Endothelial cell of umbilical vein (primary cell): ENCODE results near the gene CDK5. TPM values are rescaled to one million over a fixed set of nuclear protein-coding genes. Genes with fewer than 3 reads are reported as not detected.

Experiments
- BruUV-seq: library from RNA; stranded (reverse); fragments of 400-500 nt; replicated peaks from 2 replicates; lab custom pipeline; 2021; lab: Mats Ljungman, UMichigan
- CTCF ChIA-PET: fragments of 300-600, 350-600 bp; sonication (Branson Sonifier 250); formaldehyde crosslinking; loops from one replicate; lab custom pipeline; 2021; ENCODE audit warnings: antibody characterized with exemption, inconsistent platforms; lab: Charles Lee
- POLR2A ChIA-PET: fragments of 300-600, 350-600 bp; sonication (Branson Sonifier 250); formaldehyde crosslinking; loops from one replicate; lab custom pipeline; 2021; ENCODE audit warnings: antibody characterized with exemption, inconsistent platforms; lab: Charles Lee
- DNase-seq: peaks from one replicate; pipeline ENCODE4 v3.0.0-alpha.2; 2011; ENCODE audit warnings: low read depth, low spot score
- FAIRE-seq: peaks from 2 replicates; lab custom pipeline; 2011; peaks lifted over from hg19 to GRCh38; lab: Jason Lieb, UNC
- H2AFZ ChIP-seq: 2 replicates; pipeline ENCODE4 v1.6.0; 2012; ENCODE audit warnings: low read depth, low read length, control low read depth, inconsistent platforms
- H3K27ac ChIP-seq: 2 replicates; pipeline ENCODE4 v1.5.1; 2011; ENCODE audit warnings: low read depth, mild to moderate bottlenecking, control low read depth, low read length, moderate library complexity; ENCODE audit not compliant: insufficient read depth
- H3K27me3 ChIP-seq, 2 experiments: 2 replicates each; pipeline versions ENCODE4 v1.6.0 to v1.6.1; 2011; ENCODE audit warnings: low read length in 2 of 2, mixed read lengths in 1 of 2; ENCODE audit not compliant: control insufficient read depth in 2 of 2, insufficient read depth in 2 of 2
- H3K36me3 ChIP-seq, 2 experiments: 2 replicates in 1 of 2; 3 replicates in 1 of 2; pipeline ENCODE4 v1.5.1; 2011; ENCODE audit warnings: low read length in 2 of 2, mild to moderate bottlenecking in 1 of 2, moderate library complexity in 1 of 2; ENCODE audit not compliant: control insufficient read depth in 2 of 2, insufficient read depth in 2 of 2; ENCODE audit errors: extremely low read depth in 1 of 2
- H3K4me1 ChIP-seq: 3 replicates; pipeline ENCODE4 v1.5.1; 2011; ENCODE audit warnings: mild to moderate bottlenecking, low read length; ENCODE audit not compliant: control insufficient read depth, insufficient read depth; ENCODE audit errors: extremely low read depth
- H3K4me2 ChIP-seq: 2 replicates; pipeline ENCODE4 v1.6.1; 2011; ENCODE audit warnings: low read length, control low read depth, mixed read lengths; ENCODE audit not compliant: insufficient read depth
- H3K4me3 ChIP-seq, 3 experiments: fragments of 200-600 bp in 1 of 3; sonication (generic), shearing (Covaris generic) in 1 of 3; replicated peaks in 1 of 3; 2 replicates each; pipeline ENCODE4 v1.5.1; 2011 to 2016; ENCODE audit warnings: control low read depth in 3 of 3, low read length in 3 of 3, mild to moderate bottlenecking in 2 of 3, inconsistent platforms in 1 of 3, low read depth in 1 of 3, moderate library complexity in 1 of 3; ENCODE audit not compliant: insufficient read depth in 1 of 3
- H3K79me2 ChIP-seq: 2 replicates; pipeline ENCODE4 v1.6.0; 2012; ENCODE audit warnings: low read length, inconsistent platforms; ENCODE audit not compliant: control insufficient read depth, insufficient read depth
- H3K9ac ChIP-seq: replicated peaks from 2 replicates; pipeline ENCODE3; 2011; ENCODE audit warnings: low read length, control low read depth; ENCODE audit not compliant: insufficient read depth; ENCODE audit errors: extremely low read depth
- H3K9me1 ChIP-seq: replicated peaks from 3 replicates; pipeline ENCODE4 v1.6.0; 2011; ENCODE audit warnings: mild to moderate bottlenecking, low read length; ENCODE audit not compliant: control insufficient read depth, insufficient read depth; ENCODE audit errors: extremely low read depth
- H3K9me3 ChIP-seq: replicated peaks from 2 replicates; pipeline ENCODE4 v1.5.1; 2012; ENCODE audit warnings: low read length, inconsistent platforms; ENCODE audit not compliant: control insufficient read depth, insufficient read depth
- H4K20me1 ChIP-seq: replicated peaks from 2 replicates; pipeline ENCODE3; 2011; ENCODE audit warnings: mild to moderate bottlenecking, low read length; ENCODE audit not compliant: control insufficient read depth, insufficient read depth; ENCODE audit errors: extremely low read depth
- CTCF ChIP-seq, 2 donors: IDR thresholded peaks; 1 replicate in 1 of 2; 2 replicates in 1 of 2; pipeline ENCODE4 v1.5.1; 2011; ENCODE audit warnings: low read length in 2 of 2, mild to moderate bottlenecking in 2 of 2, moderate library complexity in 2 of 2, control low read depth in 1 of 2, inconsistent platforms in 1 of 2, low read depth in 1 of 2; ENCODE audit not compliant: insufficient read depth in 1 of 2; ENCODE audit errors: extremely low read depth in 1 of 2
- EZH2 ChIP-seq: IDR thresholded peaks from 2 replicates; pipeline ENCODE4 v1.6.1; 2012; ENCODE audit warnings: borderline replicate concordance, low read depth, mild to moderate bottlenecking, moderate library complexity, low read length, inconsistent platforms; ENCODE audit not compliant: severe bottlenecking
- FOS ChIP-seq: IDR thresholded peaks from 2 replicates; pipeline ENCODE4 v1.6.1; 2011; ENCODE audit warnings: mild to moderate bottlenecking, low read length, moderate library complexity, borderline replicate concordance; ENCODE audit not compliant: insufficient read depth
- GATA2 ChIP-seq: IDR thresholded peaks from 2 replicates; pipeline ENCODE4 v1.7.0; 2011; ENCODE audit warnings: low read depth, mild to moderate bottlenecking, moderate library complexity, mixed read lengths, low read length; ENCODE audit not compliant: insufficient read length, insufficient read depth
- JUN ChIP-seq: IDR thresholded peaks from 2 replicates; pipeline ENCODE4 v1.6.1; 2011; ENCODE audit warnings: borderline replicate concordance, low read depth; ENCODE audit not compliant: insufficient read length, insufficient read depth
- MAX ChIP-seq: IDR thresholded peaks from 2 replicates; pipeline ENCODE4 v1.6.1; 2011; ENCODE audit not compliant: insufficient read depth, insufficient read length
- MYC ChIP-seq: IDR thresholded peaks from one replicate; pipeline ENCODE4 v1.6.1; 2011; ENCODE audit warnings: mild to moderate bottlenecking, low read depth, low read length
- POLR2A ChIP-seq: IDR thresholded peaks from 2 replicates; pipeline ENCODE4 v1.6.1; 2012; ENCODE audit warnings: low read depth, mild to moderate bottlenecking, control low read depth, low read length
- POLR2AphosphoS5 ChIP-seq: IDR thresholded peaks from 2 replicates; pipeline ENCODE4 v1.6.1; 2012; ENCODE audit warnings: low read depth, mild to moderate bottlenecking, control low read depth, low read length, moderate library complexity; ENCODE audit not compliant: insufficient read depth
- dilution Hi-C: fragments of 300-500 bp; cut with MboI; formaldehyde crosslinking; loops from one replicate; pipeline ENCODE4 v1.15.0; 2019; ENCODE audit warnings: low sequenced_read_pairs; ENCODE audit not compliant: extremely low pct_ligation_motif_present
- intact Hi-C: fragments of 100-400 bp; cut with micrococcal nuclease; formaldehyde crosslinking; loops from one replicate; pipeline ENCODE4 v1.10.0; 2022
- polyA plus RNA-seq, 4 experiments: library from polyadenylated mRNA; depleted of rRNA in 3 of 4; stranded (reverse) in 3 of 4; unstranded in 1 of 4; fragments of >200 nt; gene quantifications; 2 replicates each; pipeline versions ENCODE4 v1.2.1 to v1.2.3, GENCODE V29; 2011 to 2012; ENCODE audit warnings: missing spikeins in 1 of 4
- total RNA-seq: library from RNA; stranded (reverse); gene quantifications from 2 replicates; pipeline ENCODE4 v1.2.3, GENCODE V29; 2021

CDK5 gene
- total and polyA plus RNA-seq, 2 donors (not counting 3 experiments of a cell fraction or from before 2014, with no cell fraction given): 16.5 to 38.3 TPM

GRCh38 chr7:151094675-151095074 lies 37.0 kb upstream of the CDK5 start:
- no peaks in the 10 kb centered on the region for H3K9me3 ChIP-seq
- ChIA-PET POLR2A (no interaction called here), CTCF (interaction anchor here (0.8 to 2.3 kb wide), 3 partner anchors 13 to 29 kb away, joined by 3 to 8 read pairs (median 3); no protein-coding TSS in a partner anchor)
- H3K4me3 ChIP-seq: no peak overlapping the region
- no peaks in the 10 kb centered on the region for H3K9me1 ChIP-seq
- no TSS peak for BruUV-seq
- peaks cover 27% of the 10 kb centered on the region for H3K4me1 ChIP-seq
- H3K9ac ChIP-seq: no peak overlapping the region
- H3K4me2 ChIP-seq: no peak overlapping the region
- no peak for TF ChIP-seq GATA2
- no peak for TF ChIP-seq CTCF (IDR thresholded peaks at IDR 0.05; ENCODE audit: extremely low read depth in 1 of 2, insufficient read depth in 1 of 2, low read depth in 1 of 2, low read length in 2 of 2)
- TF ChIP-seq POLR2A: no peak
- no peak for TF ChIP-seq POLR2AphosphoS5
- TF ChIP-seq FOS: no peak
- TF ChIP-seq MYC: no peak
- TF ChIP-seq EZH2: no peak
- no peak for TF ChIP-seq MAX
- TF ChIP-seq JUN: no peak
- FAIRE-seq: peak; percentile 75
- H3K27me3 ChIP-seq: no peaks in the 10 kb centered on the region
- DNase-seq: no peak
- no peak overlapping the region for H2AFZ ChIP-seq
- no peak overlapping the region for H3K27ac ChIP-seq
- H4K20me1 ChIP-seq: no peaks in the 10 kb centered on the region
- dilution Hi-C loops: no loop called here
- H3K36me3 ChIP-seq: peaks cover 0 to 12% of the 10 kb centered on the region in 2 experiments
- intact Hi-C loops: loop anchor here (1.0 kb wide), 1 partner anchor 10 kb away; no protein-coding TSS in a partner anchor
- peaks cover 93% of the 10 kb centered on the region for H3K79me2 ChIP-seq
